Pancreas (tissue), 10 donors: Measurements from ENCODE around the gene PPP2R2C. TPM values are rescaled to one million over a fixed set of nuclear protein-coding genes. Genes with fewer than 3 reads are reported as not detected.

Experiments used
- ATAC-seq, 4 donors: fragments of 200-7000 bp; cut with Tn5 transposase; one replicate each; pipeline versions ENCODE4 v1.8.0 to v1.9.1; 2020; ENCODE audit warnings: mild to moderate bottlenecking in 4 of 4, moderate library complexity in 4 of 4
- DNase-seq, 6 donors: peaks; one replicate each; pipeline ENCODE4 v3.0.0-alpha.2; 2020
- FAIRE-seq: peaks from 2 replicates; lab custom pipeline; 2012; peaks lifted over from hg19 to GRCh38; lab: Jason Lieb, UNC
- H3K27ac ChIP-seq, 4 donors: fragments of 200-600 bp; sonication (generic); 1 replicate in 3 of 4; 2 replicates in 1 of 4; pipeline versions ENCODE4 v1.5.0 to v1.8.0; 2020
- H3K27me3 ChIP-seq, 4 donors: fragments of 200-600 bp; one replicate each; pipeline ENCODE4 v1.8.0; 2021
- H3K36me3 ChIP-seq, 3 donors: fragments of 200-600 bp; sonication (generic) in 1 of 3; one replicate each; pipeline versions ENCODE4 v1.5.0 to v1.8.0; 2020 to 2021
- H3K4me1 ChIP-seq, 3 donors: fragments of 200-600 bp; one replicate each; pipeline ENCODE4 v1.8.0; 2021
- H3K4me3 ChIP-seq, 4 donors: fragments of 200-600 bp; sonication (generic) in 2 of 4; one replicate each; pipeline versions ENCODE4 v1.5.0 to v1.8.0; 2020 to 2021
- H3K9me3 ChIP-seq, 4 donors: fragments of 200-600 bp; one replicate each; pipeline ENCODE4 v1.8.0; 2021
- WGBS, 2 donors: extraction: QIAGEN DNeasy Blood & Tissue Kit; methylation state at CpG; one replicate each; pipeline ENCODE4 v1.1.7; 2013; 5-methylcytosine and 5-hydroxymethylcytosine counted together
- intact Hi-C, 3 donors: fragments of 100-400 bp; cut with DNase I; formaldehyde crosslinking; loops; one replicate each; pipeline versions ENCODE4 v1.11.1 to v1.14.2; 2022
- polyA plus RNA-seq, 2 donors: library from polyadenylated mRNA; stranded (reverse); fragments of 200-250 nt; gene quantifications; one replicate each; pipeline ENCODE4 v1.2.3, GENCODE V29; 2013
- total RNA-seq, 6 donors: library from RNA; stranded (reverse); fragmentation: NEBNext Ultra II Directional in 4 of 6; extraction: Animal tissue kit (Norgen Biotek cat#: 25700) in 4 of 6; gene quantifications; one replicate each; pipeline versions ENCODE4 v1.2.1 to v1.2.4, GENCODE V29; 2021 to 2023
- TF ChIP-seq, protein P1 (sequence below), 4 donors: fragments of 200-600 bp; sonication (generic) in 3 of 4; IDR thresholded peaks; one replicate each; pipeline versions ENCODE4 v1.5.0 to v1.8.0; 2021; ENCODE audit warnings: antibody characterized with exemption in 4 of 4
- donor health status: healthy with polysubstance abuse.
- donor health status: DM: no; HTN: no; CAD: no; lungs with moderate emphysema.
- donor health status: DM: no; HTN: no; CAD: no.
- donor health status: control.
- donor health status: control.
- donor health status: Bipolar disorder and iron deficiency.
- donor health status: DM: yes; HTN: yes; CAD: no.
- donor health status: DM: no; HTN: no; CAD: no.
- donor health status: DM: no; HTN: no; CAD: no.
- donor health status: DM: yes; HTN: yes; CAD: no.

Gene PPP2R2C
- total and polyA plus RNA-seq, 8 donors, result 0.05 to 2.0 (median 0.55) TPM

DNA sequence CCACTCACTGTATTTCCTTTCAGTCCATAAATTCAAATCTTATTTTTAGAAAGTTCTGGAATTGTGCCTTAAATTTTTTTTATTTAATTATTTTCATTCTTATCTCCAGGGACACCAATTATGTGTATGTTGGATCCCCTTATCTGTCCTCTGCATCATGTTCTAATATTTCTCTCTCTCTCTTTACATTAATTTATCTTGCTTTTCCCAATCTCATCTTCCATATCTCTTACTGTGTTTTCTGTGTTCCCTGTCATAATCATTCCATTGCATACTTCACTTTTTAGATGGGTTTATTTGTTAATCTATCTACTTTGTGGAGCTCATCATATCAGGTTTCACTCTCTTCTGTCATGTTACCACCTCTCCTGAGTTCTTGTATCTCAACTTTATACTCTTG lies 37.4 kb downstream of the PPP2R2C start:
- H3K4me3 ChIP-seq, result no peak overlapping the region
- TF ChIP-seq, protein P1, sequence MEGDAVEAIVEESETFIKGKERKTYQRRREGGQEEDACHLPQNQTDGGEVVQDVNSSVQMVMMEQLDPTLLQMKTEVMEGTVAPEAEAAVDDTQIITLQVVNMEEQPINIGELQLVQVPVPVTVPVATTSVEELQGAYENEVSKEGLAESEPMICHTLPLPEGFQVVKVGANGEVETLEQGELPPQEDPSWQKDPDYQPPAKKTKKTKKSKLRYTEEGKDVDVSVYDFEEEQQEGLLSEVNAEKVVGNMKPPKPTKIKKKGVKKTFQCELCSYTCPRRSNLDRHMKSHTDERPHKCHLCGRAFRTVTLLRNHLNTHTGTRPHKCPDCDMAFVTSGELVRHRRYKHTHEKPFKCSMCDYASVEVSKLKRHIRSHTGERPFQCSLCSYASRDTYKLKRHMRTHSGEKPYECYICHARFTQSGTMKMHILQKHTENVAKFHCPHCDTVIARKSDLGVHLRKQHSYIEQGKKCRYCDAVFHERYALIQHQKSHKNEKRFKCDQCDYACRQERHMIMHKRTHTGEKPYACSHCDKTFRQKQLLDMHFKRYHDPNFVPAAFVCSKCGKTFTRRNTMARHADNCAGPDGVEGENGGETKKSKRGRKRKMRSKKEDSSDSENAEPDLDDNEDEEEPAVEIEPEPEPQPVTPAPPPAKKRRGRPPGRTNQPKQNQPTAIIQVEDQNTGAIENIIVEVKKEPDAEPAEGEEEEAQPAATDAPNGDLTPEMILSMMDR (IDR thresholded peaks at IDR 0.05), result no peak
- no peaks in the 10 kb centered on the region for H3K4me1 ChIP-seq
- intact Hi-C loops, result no loop called here
- no peaks in the 10 kb centered on the region for H3K36me3 ChIP-seq
- FAIRE-seq, result no peak
- ATAC-seq, result no peak
- no peaks in the 10 kb centered on the region for H3K9me3 ChIP-seq
- no peak overlapping the region for H3K27ac ChIP-seq
- no peaks in the 10 kb centered on the region for H3K27me3 ChIP-seq
- no peak for DNase-seq

- Histone ChIP-seq H3K4me3 (no peak overlapping the region), H3K36me3 (no peaks in the 10 kb centered on the region), H3K27ac (no peak overlapping the region), H3K9me3 (no peaks in the 10 kb centered on the region), H3K27me3 (no peaks in the 10 kb centered on the region), H3K4me1 (no peaks in the 10 kb centered on the region)
- 39 to 44% methylated on average over 4 of the region's 4 CpGs for WGBS, 2 donors
- FAIRE-seq (no peak), ATAC-seq (no peak), DNase-seq (no peak)
- intact Hi-C loops, result no loop called here
- TF ChIP-seq, protein P1 (IDR thresholded peaks at IDR 0.05), result no peak
Observed at GRCh38 chr4:6430927-6431326, 41.5 kb downstream of the PPP2R2C start.

DNA sequence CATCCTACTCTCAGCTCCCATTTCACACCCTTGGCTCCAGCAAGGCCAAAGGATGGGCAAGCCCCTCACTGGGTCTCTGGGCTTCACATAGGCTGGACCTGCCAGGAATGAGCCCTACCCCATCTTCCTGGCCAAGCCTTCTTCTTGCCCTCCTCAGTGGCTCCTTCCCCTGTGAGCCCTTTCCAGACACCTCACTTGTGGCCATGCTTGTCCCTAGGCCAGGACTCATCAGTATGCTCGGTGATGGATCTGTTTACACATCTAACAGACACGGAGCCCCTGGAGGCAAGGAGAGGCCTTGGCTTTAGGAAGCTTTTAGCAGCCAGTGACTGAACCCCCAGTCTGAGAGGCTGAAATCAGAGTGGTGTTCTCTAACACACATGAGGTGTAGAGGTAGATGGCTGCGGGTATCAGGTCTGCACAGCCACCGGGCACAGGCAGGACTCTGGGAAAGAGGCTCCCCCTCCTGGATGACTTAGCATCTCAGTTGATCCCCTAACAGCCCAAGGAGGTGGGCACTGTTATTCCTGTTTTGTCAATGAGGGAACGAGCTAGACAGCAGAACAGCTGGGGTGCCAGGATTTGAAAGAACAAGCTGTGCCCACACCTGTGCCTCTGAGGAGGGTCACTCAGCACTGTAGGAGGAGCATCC lies 44.8 kb downstream of the PPP2R2C start:
- DNase-seq (peak in 1 of 6 donors; percentile 19), ATAC-seq (no peak), FAIRE-seq (no peak)
- intact Hi-C loops, result no loop called here
- WGBS, 2 donors, result 16 to 24% methylated on average over 5 of the region's 5 CpGs
- TF ChIP-seq, protein P1 (IDR thresholded peaks at IDR 0.05), result no peak
- no peaks in the 10 kb centered on the region for H3K27me3 ChIP-seq
- H3K27ac ChIP-seq, result no peak overlapping the region
- H3K9me3 ChIP-seq, result no peaks in the 10 kb centered on the region
- H3K4me3 ChIP-seq, result no peak overlapping the region
- no peaks in the 10 kb centered on the region for H3K4me1 ChIP-seq
- H3K36me3 ChIP-seq, result no peaks in the 10 kb centered on the region

DNA sequence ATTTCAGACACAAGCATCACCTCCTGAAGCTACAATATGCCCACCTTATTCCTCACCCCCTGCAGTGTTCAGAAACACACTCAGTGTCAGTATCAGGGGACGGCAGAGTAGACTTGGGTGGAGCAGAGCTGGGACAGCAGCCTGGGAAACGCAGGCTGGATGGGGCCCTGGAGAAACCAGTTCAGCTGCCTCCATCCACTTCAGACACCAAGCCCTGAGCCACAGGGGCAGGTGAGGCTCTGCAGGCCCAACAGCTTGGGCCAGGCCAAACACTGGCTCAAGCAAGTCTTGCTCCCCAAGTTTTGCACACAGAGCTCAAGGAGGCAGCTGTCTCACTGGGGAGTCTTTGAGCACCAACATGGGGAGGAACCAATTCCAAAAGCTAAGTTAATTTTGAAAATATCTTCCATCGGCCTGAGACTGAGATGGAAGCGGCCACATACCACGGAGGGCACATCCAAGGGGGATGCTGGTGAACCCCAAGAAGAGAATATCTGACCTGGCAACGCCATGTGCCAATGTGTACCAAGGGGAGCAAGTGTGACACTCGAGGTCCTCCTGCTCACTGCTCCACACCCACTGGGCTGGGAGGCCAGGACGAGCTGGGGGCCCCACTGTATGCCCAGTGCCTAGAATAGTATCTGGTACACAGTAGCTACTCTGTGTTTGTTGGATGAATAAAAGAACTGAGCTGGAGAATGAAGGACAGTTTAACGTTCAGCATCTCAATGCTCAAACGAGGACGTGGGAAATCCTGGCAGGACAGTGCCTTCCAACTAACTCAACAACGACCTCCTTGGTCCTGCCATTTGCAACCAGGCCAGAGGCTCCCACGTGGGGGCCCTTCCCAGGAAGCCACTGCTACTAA lies 45.6 kb downstream of the PPP2R2C start:
- Histone ChIP-seq H3K27ac (no peak overlapping the region), H3K27me3 (no peaks in the 10 kb centered on the region), H3K4me1 (no peaks in the 10 kb centered on the region), H3K4me3 (no peak overlapping the region), H3K9me3 (no peaks in the 10 kb centered on the region), H3K36me3 (no peaks in the 10 kb centered on the region)
- intact Hi-C loops, result no loop called here
- FAIRE-seq (no peak), DNase-seq (peak in 1 of 6 donors; percentile 16), ATAC-seq (no peak)
- 33 to 49% methylated on average over 12 to 13 of the region's 13 CpGs for WGBS, 2 donors
- TF ChIP-seq, protein P1 (IDR thresholded peaks at IDR 0.05), result no peak

DNA sequence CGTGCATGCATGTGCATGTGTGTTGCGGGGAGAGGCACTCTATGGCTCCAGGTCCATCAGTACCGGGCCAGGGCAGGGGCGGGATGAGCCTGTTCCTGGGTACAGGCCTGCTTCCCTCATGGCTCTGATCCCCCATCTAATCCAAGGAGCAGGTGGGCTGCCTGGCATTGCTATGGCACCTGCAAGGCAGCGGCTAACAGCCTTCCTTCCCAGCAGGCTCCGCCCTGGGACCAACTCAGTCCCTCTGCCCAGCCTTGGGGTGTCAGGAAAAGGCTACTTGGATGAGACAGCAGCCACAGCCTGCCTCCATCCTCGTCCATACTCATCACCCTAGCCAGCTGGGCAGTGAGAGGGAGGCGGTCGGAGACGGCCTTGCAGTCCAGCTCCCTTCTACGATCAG lies 46.5 kb downstream of the PPP2R2C start:
- H3K4me1 ChIP-seq, result no peaks in the 10 kb centered on the region
- H3K27me3 ChIP-seq, result no peaks in the 10 kb centered on the region
- no peaks in the 10 kb centered on the region for H3K9me3 ChIP-seq
- no peak overlapping the region for H3K27ac ChIP-seq
- intact Hi-C loops, result no loop called here
- ATAC-seq, result no peak
- DNase-seq, result no peak
- TF ChIP-seq, protein P1 (IDR thresholded peaks at IDR 0.05), result no peak
- no peaks in the 10 kb centered on the region for H3K36me3 ChIP-seq
- no peak for FAIRE-seq
- 57 to 63% methylated on average over 11 of the region's 11 CpGs for WGBS, 2 donors
- no peak overlapping the region for H3K4me3 ChIP-seq
